Adrenal gland (tissue), 5 donors: ENCODE data around the gene FLVCR1.

Source experiments
- POLR2A ChIP-seq, 2 donors: fragments of 450-650 bp; IDR thresholded peaks; one replicate each; pipeline ENCODE4 v1.6.1; 2017; ENCODE audit warnings: antibody characterized with exemption in 2 of 2, mild to moderate bottlenecking in 2 of 2, moderate library complexity in 1 of 2
- TF ChIP-seq, protein P1 (sequence below), 6 experiments: fragments of 450-650 bp in 4 of 6; fragments of 200-600 bp in 2 of 6; sonication (generic) in 1 of 6; IDR thresholded peaks; 1 replicate in 5 of 6; 2 replicates in 1 of 6; pipeline versions ENCODE4 v1.5.1 to v1.8.0; 2016 to 2021; ENCODE audit warnings: antibody characterized with exemption in 6 of 6, mild to moderate bottlenecking in 2 of 6, moderate library complexity in 1 of 6
- donor health status: DM: no; HTN: no; CAD: no.

DNA sequence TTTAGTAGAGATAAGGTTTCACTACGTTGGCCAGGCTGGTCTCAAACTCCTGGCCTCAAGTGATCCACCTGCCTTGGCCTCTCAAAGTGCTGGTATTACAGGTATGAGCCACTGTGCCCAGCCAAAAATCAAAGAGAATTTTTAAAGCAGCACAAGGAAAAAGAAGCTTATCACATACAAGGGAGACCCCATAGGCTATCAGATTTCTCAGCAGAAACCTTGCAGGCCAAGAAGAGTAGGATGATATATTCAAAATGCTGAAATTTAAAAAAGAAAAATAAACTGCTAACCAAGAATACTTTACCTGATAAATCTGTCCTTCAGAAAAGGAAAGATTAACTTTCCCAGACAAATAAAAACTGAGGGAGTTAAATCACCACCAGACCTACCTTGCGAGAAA is 43.2 kb downstream of the FLVCR1 start:
- TF ChIP-seq POLR2A (IDR thresholded peaks at IDR 0.05) = no peak
- TF ChIP-seq, protein P1, sequence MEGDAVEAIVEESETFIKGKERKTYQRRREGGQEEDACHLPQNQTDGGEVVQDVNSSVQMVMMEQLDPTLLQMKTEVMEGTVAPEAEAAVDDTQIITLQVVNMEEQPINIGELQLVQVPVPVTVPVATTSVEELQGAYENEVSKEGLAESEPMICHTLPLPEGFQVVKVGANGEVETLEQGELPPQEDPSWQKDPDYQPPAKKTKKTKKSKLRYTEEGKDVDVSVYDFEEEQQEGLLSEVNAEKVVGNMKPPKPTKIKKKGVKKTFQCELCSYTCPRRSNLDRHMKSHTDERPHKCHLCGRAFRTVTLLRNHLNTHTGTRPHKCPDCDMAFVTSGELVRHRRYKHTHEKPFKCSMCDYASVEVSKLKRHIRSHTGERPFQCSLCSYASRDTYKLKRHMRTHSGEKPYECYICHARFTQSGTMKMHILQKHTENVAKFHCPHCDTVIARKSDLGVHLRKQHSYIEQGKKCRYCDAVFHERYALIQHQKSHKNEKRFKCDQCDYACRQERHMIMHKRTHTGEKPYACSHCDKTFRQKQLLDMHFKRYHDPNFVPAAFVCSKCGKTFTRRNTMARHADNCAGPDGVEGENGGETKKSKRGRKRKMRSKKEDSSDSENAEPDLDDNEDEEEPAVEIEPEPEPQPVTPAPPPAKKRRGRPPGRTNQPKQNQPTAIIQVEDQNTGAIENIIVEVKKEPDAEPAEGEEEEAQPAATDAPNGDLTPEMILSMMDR (IDR thresholded peaks at IDR 0.05) = no peak
